Measurements from ENCODE around the gene ZNF691.

GRCh38 chr1:42866549-42866948 is 20.1 kb downstream of the ZNF691 start:
- TF ChIP-seq CTCF (conservative IDR thresholded peaks at IDR 0.05; ENCODE audit: low read length) (no peak), EZH2phosphoT487 (IDR thresholded peaks at IDR 0.05; ENCODE audit: borderline replicate concordance) (no peak)
